GM12864 (cell line): ENCODE results near the gene PXT1.

Source experiments
- DNase-seq: peaks from one replicate; pipeline ENCODE4 v3.0.0-alpha.2; 2011; ENCODE audit warnings: low read depth
- H3K4me3 ChIP-seq: 2 replicates; pipeline ENCODE4 v1.5.1; 2011; ENCODE audit warnings: mild to moderate bottlenecking, low read depth, low read length, control low read depth
- TF ChIP-seq, protein P1 (sequence below): IDR thresholded peaks from 2 replicates; pipeline ENCODE4 v1.5.1; 2011; ENCODE audit warnings: low read depth, mild to moderate bottlenecking, moderate library complexity, low read length, control low read depth, inconsistent platforms; ENCODE audit errors: missing control alignments

Gene PXT1

DNA sequence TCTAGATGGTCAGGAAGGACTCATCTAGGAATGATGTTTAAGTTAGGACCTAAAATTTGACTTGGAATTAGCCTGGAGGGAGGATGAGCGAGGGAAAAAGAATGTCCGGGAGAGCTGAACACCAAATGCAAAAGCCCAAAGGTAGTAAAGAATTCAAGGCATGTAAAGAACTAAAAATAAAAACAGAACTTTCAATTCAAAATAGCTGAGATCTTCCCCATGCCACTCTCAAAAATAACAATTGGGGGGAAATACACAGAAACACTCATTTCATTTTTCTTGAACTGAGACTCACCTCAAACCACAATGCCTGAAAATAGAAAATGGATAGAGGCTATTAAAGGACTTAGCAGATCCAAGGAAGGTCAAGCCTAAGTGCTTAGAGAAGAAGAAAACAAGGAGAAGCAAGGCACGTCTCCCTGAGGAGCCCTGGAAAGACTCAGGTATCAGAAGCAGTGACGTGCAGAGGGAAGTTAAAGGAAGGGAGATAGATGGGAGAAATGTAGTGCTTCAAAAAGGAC, 10.4 kb downstream of the PXT1 start:
- DNase-seq = no peak
- TF ChIP-seq, protein P1, sequence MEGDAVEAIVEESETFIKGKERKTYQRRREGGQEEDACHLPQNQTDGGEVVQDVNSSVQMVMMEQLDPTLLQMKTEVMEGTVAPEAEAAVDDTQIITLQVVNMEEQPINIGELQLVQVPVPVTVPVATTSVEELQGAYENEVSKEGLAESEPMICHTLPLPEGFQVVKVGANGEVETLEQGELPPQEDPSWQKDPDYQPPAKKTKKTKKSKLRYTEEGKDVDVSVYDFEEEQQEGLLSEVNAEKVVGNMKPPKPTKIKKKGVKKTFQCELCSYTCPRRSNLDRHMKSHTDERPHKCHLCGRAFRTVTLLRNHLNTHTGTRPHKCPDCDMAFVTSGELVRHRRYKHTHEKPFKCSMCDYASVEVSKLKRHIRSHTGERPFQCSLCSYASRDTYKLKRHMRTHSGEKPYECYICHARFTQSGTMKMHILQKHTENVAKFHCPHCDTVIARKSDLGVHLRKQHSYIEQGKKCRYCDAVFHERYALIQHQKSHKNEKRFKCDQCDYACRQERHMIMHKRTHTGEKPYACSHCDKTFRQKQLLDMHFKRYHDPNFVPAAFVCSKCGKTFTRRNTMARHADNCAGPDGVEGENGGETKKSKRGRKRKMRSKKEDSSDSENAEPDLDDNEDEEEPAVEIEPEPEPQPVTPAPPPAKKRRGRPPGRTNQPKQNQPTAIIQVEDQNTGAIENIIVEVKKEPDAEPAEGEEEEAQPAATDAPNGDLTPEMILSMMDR = no peak
- no peak overlapping the region for H3K4me3 ChIP-seq

DNA sequence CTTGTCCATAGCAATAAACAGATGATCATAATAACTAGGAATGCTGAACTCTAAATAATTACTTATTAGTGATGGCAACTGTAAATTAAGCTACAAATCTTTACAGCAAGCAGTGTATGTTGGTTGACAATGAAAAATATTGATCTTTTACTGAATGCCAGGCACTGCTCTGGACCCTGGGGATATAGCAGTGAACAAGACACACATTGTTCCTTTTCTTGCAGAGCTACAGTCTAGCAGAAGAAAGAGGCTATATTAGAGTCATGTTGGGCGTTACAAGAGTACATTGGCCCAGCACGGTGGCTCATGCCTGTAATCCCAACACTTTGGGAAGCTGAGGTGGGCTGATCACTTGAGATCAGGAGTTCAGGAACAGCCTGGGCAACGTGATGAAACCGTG, 11.5 kb downstream of the PXT1 start:
- no peak overlapping the region for H3K4me3 ChIP-seq
- TF ChIP-seq, protein P1 = no peak
- DNase-seq = no peak

DNA sequence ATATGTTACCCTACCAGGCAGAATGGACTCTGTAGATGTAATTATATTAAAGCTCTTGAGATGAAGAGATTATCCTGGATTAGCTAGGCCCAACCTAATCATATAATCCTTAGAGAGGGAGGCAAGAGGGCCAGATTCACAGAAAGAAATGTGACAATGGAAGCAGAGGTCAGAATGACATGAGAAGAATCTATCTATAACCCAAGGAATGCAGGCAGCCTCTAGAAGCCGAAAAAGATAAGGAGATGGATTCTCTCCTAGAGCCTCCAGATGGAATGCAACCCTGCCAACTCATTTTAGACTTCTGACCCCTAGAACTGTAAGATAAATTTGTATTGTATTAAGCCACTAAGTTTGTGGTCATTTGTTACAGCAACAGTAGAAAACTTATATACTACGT, 12.3 kb downstream of the PXT1 start:
- DNase-seq = no peak

DNA sequence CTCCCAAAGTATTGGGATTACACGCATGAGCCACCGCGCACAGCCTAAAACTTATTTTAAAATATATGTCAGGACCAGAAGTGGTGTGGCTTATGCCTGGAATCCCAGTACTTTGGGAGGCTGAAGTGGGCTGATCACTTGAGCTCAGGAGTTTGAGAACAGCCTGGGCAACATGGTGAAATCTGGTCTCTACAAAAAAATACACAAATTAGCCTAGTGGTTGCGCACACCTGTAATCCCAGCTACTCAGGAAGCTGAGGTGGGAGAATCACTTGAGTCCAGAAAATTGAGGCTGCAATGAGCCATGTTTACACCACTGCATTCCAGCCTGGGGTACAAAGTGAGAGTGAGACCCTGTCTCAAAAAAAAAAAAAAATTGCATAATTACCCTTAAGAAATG, 13.7 kb downstream of the PXT1 start:
- H3K4me3 ChIP-seq = no peak overlapping the region
- no peak for DNase-seq
- TF ChIP-seq, protein P1 = peak; percentile 30

More for the DNA sequence above, 12.3 kb downstream of the PXT1 start:
- TF ChIP-seq, protein P1 = no peak
- no peak overlapping the region for H3K4me3 ChIP-seq

DNA sequence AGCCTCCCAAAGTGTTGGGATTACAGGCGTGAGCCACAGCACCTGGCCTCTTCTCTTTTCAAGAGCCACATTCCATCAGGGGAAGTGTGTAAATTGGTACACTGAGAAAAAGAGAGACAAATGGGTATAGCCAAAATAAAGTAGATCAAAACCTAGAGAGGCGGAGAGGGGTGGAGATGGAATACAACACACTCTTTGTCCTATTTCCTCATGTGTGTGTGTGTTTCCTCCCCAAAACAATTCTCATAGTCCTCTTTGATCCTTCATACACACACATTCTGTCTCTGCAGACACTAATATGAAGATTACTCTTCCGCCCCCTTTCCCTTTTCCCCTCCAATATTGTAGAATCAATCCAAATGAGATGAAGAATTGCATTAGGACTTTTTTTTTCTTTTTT, 16.0 kb downstream of the PXT1 start:
- no peak for DNase-seq
- no peak overlapping the region for H3K4me3 ChIP-seq
- TF ChIP-seq, protein P1 = no peak

DNA sequence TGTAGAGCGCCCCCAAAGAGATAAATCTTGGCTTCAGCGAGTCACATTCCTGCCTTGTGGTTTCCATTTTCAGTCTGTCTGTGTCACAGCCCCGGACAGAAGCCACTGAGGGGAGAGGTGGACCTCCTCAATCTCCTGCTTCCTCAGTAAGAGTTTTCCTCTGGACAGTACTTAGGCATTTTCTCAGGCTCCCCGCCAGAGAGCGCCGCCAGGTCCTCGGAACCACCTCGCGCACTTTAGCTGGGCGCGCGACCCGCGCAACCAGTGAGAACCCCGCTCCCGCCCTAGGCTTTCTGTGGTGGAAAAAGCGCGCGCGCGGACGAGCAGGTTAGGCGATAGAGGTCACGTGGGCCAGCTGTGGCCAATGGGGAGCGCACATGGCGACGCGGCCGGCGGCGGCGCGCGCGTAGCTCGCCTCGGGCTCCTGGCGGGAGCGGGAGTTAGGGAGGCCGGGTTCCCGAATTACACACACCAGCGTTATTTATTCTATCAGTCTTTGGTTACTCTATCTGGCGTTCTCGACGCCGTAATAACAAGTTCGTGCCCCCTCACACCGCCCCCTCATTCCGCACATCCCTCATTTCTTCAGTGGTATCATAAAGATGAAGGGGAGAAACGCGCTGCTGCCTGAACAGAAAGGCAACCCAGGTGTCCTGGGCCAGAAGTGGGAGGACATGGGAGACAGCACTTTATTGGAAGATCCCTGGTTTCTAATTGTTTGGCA, 19.4 kb downstream of the PXT1 start:
- DNase-seq = peak; percentile 88
- TF ChIP-seq, protein P1 = peak; percentile 62

DNA sequence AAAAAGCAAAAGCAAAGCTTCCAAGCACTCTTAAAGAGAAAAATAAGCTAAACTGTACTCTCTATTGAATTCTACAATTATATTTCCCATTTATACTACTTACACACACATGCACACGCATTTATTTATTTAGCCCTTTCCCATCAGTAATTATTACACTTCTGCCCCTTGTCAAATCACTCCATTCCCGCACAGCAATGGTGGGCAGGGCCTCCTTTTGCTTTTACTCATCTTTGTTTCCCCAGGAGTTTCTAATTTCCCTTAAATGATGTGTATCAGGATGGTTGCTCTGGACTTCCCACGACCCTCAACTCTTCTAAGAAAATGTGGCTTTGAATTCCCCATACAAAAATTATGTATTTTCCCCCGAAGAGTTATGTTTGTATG, 19.9 kb downstream of the PXT1 start:
- no peak for DNase-seq
- peak overlapping the region; percentile 58 for H3K4me3 ChIP-seq
- TF ChIP-seq, protein P1 = no peak

More for the DNA sequence above, 19.4 kb downstream of the PXT1 start:
- H3K4me3 ChIP-seq = peak overlapping the region; percentile 58
